Measurements from ENCODE around the gene ATPAF1.

DNA sequence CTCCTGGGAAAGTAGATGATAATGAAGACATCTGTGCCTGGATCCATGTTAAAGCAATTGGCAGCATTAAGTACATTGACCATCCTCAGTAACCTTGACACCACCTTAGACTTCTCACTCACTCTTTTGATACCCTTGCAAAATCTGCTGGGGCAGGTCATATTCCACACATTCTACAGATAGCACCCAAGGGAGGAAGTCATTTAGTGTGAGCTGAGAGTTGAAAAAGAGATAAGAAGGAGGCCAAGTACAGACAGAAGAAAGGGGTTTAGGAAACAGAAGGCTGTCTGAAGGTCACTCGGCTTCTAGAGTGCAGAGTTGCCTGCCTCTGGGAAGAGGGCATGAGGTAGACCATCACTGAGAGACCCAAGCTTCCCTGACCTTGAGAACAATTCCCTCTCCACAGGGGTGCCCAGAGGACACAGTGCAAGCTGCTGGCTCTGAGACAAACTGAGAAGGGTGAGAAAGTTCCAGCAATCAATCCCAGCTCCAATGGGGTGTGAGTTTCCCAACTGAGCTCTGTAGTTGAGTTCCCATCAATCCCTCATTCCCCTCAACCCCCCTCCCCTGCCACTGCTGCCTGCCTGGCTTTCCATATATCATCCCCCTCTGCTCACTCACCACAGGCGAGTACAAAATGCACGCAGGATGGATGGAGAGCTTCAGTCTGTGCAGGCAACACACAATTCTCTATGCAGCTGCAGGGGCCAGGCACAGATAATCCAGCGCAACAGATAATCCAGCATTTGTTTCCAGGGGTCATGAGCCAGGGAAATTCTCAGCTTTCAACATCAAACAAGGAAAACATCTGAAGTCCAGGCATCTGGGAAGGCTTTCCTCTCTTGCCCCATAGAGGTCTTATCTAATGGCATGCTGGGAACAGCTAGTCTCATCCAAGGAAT is 44.2 kb downstream of the ATPAF1 start:
- TF ChIP-seq POLR2AphosphoS5 (IDR thresholded peaks at IDR 0.05) (no peak), EP300 (IDR thresholded peaks at IDR 0.05; ENCODE audit: low read depth) (no peak), CTCF (IDR thresholded peaks at IDR 0.05) (no peak), POLR2A (IDR thresholded peaks at IDR 0.05) (no peak)

All from transverse colon (tissue), 4 donors.